Activated CD8-positive, alpha-beta memory T cell treated with anti-CD3 and anti-CD28 coated beads, Interleukin-2, amount 50 U/mL, for 24 hours (primary cell): ENCODE data around the gene RHOT2.

Experiments
- DNase-seq: peaks from one replicate; pipeline ENCODE4 v3.0.0-alpha.2; 2020; ENCODE audit errors: extremely low read depth

The RHOT2 gene

GRCh38 chr16:647173-647902, 20.6 kb upstream of the RHOT2 start:
- no peak for DNase-seq

DNA sequence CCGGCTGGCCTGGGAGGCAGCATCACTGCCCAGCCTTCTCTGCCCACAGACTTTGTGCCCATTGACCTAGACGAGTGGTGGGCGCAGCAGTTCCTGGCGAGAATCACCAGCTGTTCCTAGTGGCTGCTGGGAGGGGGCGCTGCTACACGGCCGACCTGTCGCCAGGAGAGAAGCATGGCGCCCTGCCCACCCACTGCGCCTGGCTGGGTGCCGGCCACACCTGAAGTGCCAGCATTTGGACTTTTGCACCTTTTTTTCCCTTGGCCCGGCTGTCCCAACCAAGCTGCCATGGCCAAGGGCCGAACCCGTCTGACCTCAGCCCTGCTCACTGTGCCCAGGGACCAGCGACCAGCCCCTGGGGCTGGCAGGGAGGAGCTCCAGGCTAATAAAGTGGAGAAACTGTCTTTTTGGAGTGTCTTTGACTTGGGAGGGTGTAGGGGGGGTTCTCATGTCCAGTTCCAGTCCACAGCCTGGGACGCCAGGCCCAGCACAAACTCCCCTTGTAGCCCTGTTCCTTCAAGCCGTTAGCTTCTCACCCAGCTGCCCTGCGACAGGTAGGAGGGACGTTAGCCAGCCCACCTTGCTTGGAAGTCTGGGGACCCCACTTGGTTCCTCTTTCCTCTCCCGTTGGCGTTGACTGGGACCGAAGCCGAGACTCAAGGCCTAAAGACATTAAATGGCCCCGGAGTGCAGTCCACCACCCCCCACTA, 19.7 kb upstream of the RHOT2 start:
- DNase-seq: no peak

GRCh38 chr16:648781-649589, 18.9 kb upstream of the RHOT2 start, which contains the start of gene WDR90:
Gene WDR90 (plus strand): TSS chr16:649365. CDS start chr16:649417, 52 bp downstream.
- peak; percentile 82 for DNase-seq

- no peak for DNase-seq
These were observed 18.3 kb upstream of the RHOT2 start for GRCh38 chr16:649631-650030.

DNA sequence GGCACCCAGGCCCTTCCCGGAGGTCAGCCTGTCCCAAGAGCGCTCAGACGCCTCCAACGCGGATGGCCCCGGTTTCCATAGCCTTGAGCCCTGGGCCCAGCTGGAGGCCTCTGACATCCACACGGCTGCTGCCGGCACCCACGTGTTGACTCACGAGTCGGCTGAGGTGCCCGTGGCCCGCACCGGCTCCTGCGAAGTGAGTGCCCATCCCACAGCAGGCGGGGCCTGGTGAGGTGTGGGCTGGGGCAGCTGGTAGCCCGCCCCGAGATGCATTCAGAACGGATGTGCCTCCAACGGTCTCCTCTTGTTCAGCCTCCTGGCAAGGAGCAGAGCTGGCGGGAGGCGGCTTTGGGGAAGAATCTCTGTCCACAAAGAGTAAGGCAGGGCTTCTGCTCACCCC, 16.1 kb upstream of the RHOT2 start:
- DNase-seq: no peak

- DNase-seq: no peak
These were observed 15.3 kb upstream of the RHOT2 start for GRCh38 chr16:652454-653305.

DNA sequence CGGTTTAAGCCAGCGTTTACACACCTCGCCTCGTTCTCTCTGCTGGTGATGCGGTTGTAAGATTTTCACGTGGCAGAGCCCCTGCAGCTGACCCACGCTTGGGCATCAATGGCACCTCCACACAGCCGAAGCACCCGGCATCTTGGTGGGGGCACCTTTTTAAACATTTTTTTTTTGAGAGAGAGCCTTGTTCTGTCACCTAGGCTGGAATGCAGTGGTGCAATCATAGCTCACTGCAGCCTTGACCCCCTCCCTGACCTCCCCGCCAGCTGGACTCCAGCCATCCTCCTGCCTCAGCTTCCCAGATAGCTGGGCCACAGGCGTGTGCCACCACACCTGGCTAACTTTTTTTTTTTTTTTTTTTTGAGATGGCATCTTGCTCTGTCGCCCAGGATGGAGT, 13.9 kb upstream of the RHOT2 start:
- no peak for DNase-seq

- no peak for DNase-seq
These were observed 10.4 kb upstream of the RHOT2 start for GRCh38 chr16:657487-657886.

- DNase-seq: no peak
These were observed 9.0 kb upstream of the RHOT2 start for GRCh38 chr16:658679-659571.

GRCh38 chr16:659618-660017, 8.3 kb upstream of the RHOT2 start:
- DNase-seq: no peak

GRCh38 chr16:660132-660458, 7.8 kb upstream of the RHOT2 start:
- no peak for DNase-seq

DNA sequence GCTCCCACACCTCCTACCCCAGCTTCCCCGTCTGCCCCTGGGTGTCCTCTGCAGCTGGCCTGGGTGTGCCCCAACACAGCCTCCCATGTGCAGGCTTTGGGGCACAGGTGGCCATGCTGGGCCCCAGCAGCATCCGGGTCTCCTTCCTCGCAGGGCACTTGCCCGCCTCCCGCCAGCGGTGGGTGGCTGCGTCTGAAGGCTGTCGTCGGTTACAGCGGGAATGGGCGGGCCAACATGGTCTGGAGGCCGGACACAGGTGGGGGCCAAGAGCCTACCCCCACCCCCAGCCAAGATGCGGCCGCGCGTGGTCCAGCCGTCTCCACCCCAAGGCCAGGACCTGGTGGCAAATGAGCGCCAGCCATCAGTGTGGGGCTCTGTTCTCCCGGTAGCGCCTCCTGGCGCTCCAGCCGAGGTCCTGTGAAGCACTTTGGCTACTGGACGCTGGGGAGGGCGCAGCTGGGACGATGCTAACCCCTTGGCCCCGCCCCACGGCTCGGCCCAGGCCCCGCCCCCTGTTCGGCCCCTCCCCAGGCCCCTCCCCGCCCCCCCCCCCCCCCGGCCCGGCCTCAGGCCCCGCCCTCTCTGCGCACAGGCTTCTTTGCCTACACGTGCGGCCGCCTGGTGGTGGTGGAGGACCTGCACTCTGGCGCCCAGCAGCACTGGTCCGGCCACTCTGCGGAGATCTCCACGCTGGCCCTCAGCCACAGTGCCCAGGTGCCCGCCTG, 7.3 kb upstream of the RHOT2 start:
- DNase-seq: no peak

DNA sequence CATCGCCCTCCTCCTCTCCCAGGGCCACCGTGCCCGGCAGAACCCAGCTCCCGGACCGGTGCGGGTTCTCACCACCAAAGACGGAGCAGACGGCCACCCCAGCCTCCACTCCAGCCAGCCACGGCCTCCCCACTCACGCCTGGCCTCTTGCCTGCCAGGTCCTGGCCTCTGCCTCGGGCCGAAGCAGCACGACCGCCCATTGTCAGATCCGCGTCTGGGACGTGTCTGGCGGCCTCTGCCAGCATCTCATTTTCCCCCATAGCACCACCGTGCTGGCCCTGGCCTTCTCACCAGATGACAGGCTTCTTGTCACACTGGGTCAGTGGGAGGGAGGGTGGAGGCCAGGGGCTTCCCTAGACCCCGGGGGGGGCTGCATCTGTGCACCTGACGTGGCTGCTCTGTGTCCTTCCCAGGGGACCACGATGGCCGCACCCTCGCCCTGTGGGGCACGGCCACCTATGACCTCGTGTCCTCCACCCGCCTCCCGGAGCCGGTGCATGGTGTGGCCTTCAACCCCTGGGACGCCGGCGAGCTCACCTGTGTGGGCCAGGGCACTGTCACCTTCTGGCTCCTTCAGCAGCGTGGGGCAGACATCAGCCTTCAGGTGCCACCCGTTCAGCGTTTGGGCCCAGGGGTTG, 6.6 kb upstream of the RHOT2 start:
- DNase-seq: no peak

- no peak for DNase-seq
These were observed 5.8 kb upstream of the RHOT2 start for GRCh38 chr16:662095-662494.

DNA sequence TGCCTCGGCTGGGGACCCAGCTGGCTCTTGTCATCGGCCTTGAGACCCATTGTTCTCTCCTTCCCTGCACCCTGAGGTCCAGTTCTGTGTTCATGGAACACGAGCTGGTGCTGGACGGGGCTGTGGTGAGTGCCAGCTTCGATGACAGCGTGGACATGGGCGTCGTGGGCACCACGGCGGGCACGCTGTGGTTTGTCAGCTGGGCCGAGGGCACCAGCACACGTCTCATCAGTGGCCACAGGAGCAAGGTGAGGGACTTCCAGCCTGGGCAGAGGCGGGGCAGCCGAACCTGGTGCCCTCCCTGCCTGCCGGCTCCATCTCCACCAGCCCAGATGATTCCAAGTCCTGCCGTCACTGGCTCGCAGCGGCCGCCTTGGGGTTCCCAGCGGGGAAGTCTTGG, 5.3 kb upstream of the RHOT2 start:
- no peak for DNase-seq

DNA sequence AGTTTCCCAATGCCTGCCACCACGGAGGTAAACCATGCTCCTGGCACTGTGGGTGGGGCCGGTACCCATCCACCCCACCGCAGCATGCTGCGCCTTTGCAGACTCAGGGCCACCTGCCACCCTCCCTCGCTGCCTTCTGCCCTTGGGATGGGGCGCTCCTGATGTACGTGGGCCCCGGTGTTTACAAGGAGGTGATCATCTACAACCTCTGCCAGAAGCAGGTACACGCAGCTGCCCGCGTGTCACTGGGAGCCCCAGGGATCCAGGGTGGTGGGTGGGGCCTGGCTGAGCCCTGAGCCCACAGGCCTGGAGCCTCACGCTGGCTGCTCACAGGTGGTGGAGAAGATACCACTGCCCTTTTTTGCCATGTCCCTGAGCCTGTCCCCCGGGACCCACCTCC, 1.4 kb upstream of the RHOT2 start:
- DNase-seq: no peak

DNA sequence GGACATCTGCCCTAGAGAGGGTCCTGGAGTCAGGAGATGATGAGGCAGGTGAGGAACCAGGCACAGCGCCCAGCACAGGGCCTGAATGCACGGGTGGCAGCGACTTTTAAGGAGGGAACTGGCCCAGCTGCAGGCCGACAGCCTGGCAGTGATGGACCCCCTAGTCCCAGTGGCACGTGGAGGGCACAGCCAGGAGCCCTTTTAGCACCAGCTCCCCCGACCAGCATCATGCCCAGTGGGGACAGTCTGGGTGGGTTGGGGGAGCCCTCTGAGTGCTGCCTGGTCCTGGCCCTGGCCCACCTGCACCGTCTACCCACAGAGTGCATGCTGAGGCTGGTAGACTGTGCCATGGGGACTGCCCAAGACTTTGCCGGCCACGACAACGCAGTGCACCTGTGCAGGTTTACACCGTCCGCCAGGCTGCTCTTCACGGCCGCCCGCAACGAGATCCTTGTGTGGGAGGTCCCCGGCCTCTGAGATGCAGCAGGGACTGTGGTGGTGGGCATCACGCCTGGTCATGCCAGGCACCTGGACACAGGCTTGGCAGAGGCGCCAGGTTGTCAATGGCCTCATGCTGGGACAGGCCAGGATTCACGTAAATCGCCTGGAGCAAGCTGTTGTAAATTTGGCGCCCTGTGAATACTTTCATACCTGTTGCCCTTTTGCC, 686 bp upstream of the RHOT2 start:
- no peak for DNase-seq

DNA sequence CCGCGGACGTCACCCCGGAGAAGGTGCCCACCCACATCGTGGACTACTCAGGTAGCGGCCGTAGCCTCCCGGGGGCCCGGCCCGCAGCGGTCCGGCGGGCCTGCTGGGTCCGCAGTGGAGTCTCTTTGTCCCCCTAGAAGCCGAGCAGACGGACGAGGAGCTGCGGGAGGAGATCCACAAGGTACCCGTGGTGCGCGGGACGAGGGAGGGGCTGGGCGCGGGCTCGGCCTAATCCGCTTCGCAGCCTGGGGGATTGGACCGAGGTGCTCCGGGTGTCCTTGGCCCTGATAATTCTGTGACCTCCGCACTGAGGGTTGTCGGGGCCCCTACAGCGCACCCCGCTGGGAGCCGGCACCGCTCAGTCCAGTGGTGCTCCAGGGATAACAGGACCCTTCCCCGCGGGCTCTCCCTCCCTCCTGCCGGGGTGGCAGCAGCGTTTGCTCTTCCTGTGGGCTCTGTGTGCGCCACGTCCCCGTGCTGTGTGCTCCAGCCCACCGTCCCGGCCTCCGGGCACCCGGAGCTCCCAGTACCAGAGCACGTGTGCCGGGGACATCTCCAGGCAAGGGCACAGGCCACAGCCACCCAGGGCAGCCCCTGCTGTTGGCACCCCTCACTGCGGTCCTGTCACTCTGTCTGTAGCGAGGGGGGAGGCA, 713 bp downstream of the RHOT2 start:
- no peak for DNase-seq

- no peak for DNase-seq
These were observed 1.7 kb downstream of the RHOT2 start for GRCh38 chr16:669666-670065.
